HT-29 (cell line): ENCODE results near the gene CEP20. TPM values are rescaled to one million over a fixed set of nuclear protein-coding genes. Genes with fewer than 3 reads are reported as not detected.
"Not testable (repeated sequence)": the region's sequence is repeated elsewhere in the genome, so short reads cannot be mapped to it uniquely, and the experiment has no call there.

Experiments
- DNase-seq: peaks from one replicate; pipeline ENCODE4 v3.0.0-alpha.2; 2015; ENCODE audit warnings: low spot score
- total RNA-seq: library from RNA; depleted of rRNA; stranded (reverse); fragments of >200 nt; shearing (Covaris generic); gene quantifications from 2 replicates; pipeline ENCODE4 v1.2.3, GENCODE V29; 2014; rRNA removed

Gene CEP20
- total RNA-seq: 17.3 and 19.2 TPM in 2 replicates

GRCh38 chr16:15888072-15888976 lies at the start of gene CEP20:
CEP20 (minus strand) TSS chr16:15888603; CDS start chr16:15888585, 18 bp downstream.
- DNase-seq: peak; percentile 99

- not testable (repeated sequence) for DNase-seq
Measured at GRCh38 chr16:15936809-15937208, 48.4 kb upstream of the CEP20 start.

- DNase-seq: no peak
Measured at GRCh38 chr16:15934991-15935390, 46.6 kb upstream of the CEP20 start.

GRCh38 chr16:15933781-15934180 lies 45.4 kb upstream of the CEP20 start:
- no peak for DNase-seq

GRCh38 chr16:15932939-15933338 lies 44.5 kb upstream of the CEP20 start:
- DNase-seq: no peak

GRCh38 chr16:15928261-15929104 lies 40.1 kb upstream of the CEP20 start:
- no peak for DNase-seq

- no peak for DNase-seq
Measured at GRCh38 chr16:15925631-15926030, 37.2 kb upstream of the CEP20 start.

- no peak for DNase-seq
Measured at GRCh38 chr16:15924996-15925395, 36.6 kb upstream of the CEP20 start.

- DNase-seq: no peak
Measured at GRCh38 chr16:15919331-15919730, 30.9 kb upstream of the CEP20 start.

- not testable (repeated sequence) for DNase-seq
Measured at GRCh38 chr16:15918314-15918713, 29.9 kb upstream of the CEP20 start.

- no peak for DNase-seq
Measured at GRCh38 chr16:15916323-15916722, 27.9 kb upstream of the CEP20 start.

- no peak for DNase-seq
Measured at GRCh38 chr16:15915555-15916081, 27.2 kb upstream of the CEP20 start.

GRCh38 chr16:15913046-15913698 lies 24.8 kb upstream of the CEP20 start:
- DNase-seq: no peak

GRCh38 chr16:15911198-15911597 lies 22.8 kb upstream of the CEP20 start:
- DNase-seq: no peak

GRCh38 chr16:15907863-15908478 lies 19.6 kb upstream of the CEP20 start:
- DNase-seq: peak; percentile 56

GRCh38 chr16:15906439-15906838 lies 18.0 kb upstream of the CEP20 start:
- DNase-seq: no peak

- DNase-seq: no peak
Measured at GRCh38 chr16:15903960-15904359, 15.6 kb upstream of the CEP20 start.

GRCh38 chr16:15900901-15901500 lies 12.6 kb upstream of the CEP20 start:
- DNase-seq: no peak

GRCh38 chr16:15900357-15900756 lies 12.0 kb upstream of the CEP20 start:
- no peak for DNase-seq

GRCh38 chr16:15899538-15900100 lies 11.2 kb upstream of the CEP20 start:
- peak; percentile 94 for DNase-seq
